ENCODE data around the gene FFAR2. TPM values are rescaled to one million over a fixed set of nuclear protein-coding genes. Genes with fewer than 3 reads are reported as not detected.
"Not testable (repeated sequence)": the region's sequence is repeated elsewhere in the genome, so short reads cannot be mapped to it uniquely, and the experiment has no call there.

The FFAR2 gene
- total RNA-seq: 16.5 TPM

DNA sequence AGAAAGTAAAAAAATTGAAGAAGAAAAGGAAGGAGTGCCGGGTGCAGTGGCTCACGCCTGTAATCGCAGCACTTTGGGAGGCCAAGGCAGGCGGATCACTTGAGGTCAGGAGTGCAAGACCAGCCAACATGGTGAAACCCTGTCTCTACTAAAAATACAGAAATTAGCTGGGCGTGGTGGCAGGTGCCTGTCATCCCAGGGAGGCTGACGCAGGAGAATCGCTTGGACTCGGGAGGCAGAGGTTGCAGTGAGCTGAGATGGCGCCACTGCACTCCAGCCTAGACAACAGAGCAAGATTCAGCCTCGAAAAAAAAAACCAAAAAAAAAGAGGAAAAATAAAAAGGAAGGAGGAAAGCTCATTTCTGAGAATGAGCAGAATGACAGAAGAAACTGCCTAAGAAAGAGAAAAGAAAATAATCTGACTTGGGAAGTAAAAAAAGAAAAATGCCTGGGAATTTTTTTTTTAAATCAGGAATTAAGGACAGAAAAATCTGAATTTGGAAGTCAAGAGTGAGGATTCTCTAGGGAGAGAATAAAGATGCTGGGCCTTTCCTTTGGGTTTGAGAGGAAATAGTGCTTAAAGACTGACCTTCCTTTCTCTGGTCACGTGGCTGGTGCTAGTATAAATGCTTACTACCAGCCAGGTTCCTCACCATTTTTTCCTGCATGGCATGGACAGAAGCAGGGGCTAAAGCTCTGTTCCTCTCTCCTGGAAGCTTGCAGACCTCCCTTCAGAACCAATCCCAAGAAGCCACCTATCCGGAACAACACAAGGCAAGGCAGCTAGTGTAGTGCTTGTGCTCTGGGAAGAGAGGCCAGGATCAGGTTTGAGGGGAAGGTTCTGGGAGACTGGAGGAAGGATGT, at the start of gene FFAR2:
Gene FFAR2, plus strand, starts transcription at position 652 of the 864 bp plus-strand sequence. CDS start 1,458 bp downstream, outside the sequence.
- Histone ChIP-seq H3K4me3 (ENCODE audit: low read length) (peak within 1 kb of the TSS; percentile 38), H3K27me3 (ENCODE audit: insufficient read depth, low read length) (no peaks in the 10 kb centered on the region), H3K9me3 (ENCODE audit: low read depth, low read length) (no peaks in the 10 kb centered on the region), H3K4me1 (ENCODE audit: insufficient read depth, low read length) (peaks cover 82% of the 10 kb centered on the region)

DNA sequence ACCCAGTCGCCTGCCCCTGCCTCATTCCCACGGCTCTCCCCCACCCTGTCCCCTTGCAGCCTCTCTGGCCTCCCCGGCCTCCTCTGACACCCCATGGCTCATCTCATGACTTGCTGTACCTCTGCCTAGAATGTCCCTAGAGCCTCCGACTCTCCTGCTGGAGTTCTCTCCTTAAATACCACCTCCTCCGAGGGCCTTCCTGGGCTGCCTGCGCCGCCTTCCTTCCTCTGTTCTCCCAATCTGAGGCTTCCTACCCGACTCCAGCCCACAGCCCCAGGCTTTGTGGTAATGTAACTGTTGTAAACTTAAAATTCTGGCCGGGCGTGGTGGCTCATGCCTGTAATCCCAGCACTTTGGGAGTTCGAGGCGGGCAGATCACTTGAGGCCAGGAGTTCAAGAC, 49.5 kb upstream of the FFAR2 start:
- H3K4me3 ChIP-seq (ENCODE audit: low read length): no peak overlapping the region
- peaks cover 5% of the 10 kb centered on the region for H3K4me1 ChIP-seq (ENCODE audit: insufficient read depth, low read length)
- H3K27me3 ChIP-seq (ENCODE audit: insufficient read depth, low read length): no peaks in the 10 kb centered on the region
- no peaks in the 10 kb centered on the region for H3K9me3 ChIP-seq (ENCODE audit: low read depth, low read length)

DNA sequence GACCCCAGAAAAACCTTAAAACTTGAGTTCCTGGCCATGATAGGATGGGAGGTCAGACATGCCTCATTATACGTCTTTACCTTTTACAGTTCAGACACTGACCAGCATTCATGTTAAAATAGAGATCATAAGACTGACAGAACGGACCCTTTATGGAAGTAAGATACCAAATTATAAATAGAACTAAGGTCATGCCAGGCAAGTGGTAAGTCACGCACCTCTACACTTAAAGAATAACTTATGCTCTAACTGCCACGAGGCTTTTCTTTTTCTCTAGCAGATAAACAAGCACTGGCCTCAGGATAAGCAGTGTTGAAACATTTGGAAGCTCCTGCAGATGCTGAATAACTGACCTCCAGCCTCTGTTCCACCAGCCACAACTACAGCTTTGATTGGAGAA, 48.8 kb upstream of the FFAR2 start:
- Histone ChIP-seq H3K27me3 (ENCODE audit: insufficient read depth, low read length) (no peaks in the 10 kb centered on the region), H3K4me1 (ENCODE audit: insufficient read depth, low read length) (peaks cover 5% of the 10 kb centered on the region), H3K4me3 (ENCODE audit: low read length) (no peak overlapping the region), H3K9me3 (ENCODE audit: low read depth, low read length) (no peaks in the 10 kb centered on the region)

DNA sequence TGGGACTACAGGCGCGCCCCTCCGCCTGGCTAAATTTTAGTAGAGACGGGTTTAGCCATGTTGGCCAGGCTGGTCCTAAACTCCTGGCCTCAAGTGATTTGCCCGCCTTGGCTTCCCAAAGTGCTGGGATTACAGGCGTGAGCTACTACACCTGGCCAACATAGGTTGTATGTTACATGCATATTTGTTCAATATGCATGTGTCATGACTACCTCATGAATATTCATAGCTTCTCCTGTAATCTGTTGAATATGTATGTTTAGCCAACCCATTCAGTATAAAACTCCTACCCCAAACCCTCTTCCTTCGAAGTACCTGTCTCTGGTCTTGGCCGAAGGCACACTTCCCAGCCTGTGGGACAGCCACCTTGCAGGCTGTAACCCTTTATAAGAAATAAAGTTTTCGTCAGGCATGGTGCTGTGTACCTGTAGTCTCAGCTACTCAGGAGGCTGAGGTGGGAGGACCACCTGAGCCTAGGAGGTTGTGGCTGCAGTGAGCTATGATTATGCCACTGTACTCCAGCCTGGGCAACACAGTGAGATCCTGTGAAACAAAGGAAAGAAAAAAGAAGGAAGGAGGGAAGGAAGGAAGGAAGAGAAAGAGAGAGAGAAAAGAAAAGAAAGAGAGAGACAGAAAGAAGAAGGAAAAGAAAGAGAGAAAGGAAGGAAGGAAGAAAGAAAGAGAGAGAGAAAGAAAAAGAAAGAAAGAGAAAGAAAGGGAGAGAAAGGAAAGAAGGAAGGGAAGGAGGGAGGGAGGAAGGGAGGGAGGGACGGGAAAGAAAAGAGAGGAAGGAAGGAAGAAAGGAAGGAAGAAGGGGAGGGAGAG, 47.9 kb upstream of the FFAR2 start:
- no peaks in the 10 kb centered on the region for H3K9me3 ChIP-seq (ENCODE audit: low read depth, low read length)
- no peaks in the 10 kb centered on the region for H3K27me3 ChIP-seq (ENCODE audit: insufficient read depth, low read length)
- H3K4me1 ChIP-seq (ENCODE audit: insufficient read depth, low read length): peaks cover 5% of the 10 kb centered on the region
- no peak overlapping the region for H3K4me3 ChIP-seq (ENCODE audit: low read length)

DNA sequence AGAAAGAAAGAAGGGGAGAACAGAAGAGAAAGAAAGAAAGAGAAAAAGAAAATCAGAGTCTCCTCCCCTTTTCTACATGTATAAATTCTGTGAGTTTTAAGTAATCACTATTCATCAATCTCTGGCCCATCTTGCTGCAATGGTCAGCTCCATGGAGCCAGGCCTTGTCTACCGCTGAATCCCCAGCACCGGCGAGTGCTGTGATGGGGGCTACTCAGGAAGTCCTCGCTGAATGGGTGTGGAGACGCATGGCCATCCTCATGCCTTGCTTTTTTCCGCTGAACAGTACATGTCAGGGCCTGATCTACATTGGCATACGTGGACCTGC, 47.3 kb upstream of the FFAR2 start:
- Histone ChIP-seq H3K27me3 (ENCODE audit: insufficient read depth, low read length) (no peaks in the 10 kb centered on the region), H3K4me3 (ENCODE audit: low read length) (no peak overlapping the region), H3K4me1 (ENCODE audit: insufficient read depth, low read length) (peaks cover 2% of the 10 kb centered on the region), H3K9me3 (ENCODE audit: low read depth, low read length) (no peaks in the 10 kb centered on the region)

DNA sequence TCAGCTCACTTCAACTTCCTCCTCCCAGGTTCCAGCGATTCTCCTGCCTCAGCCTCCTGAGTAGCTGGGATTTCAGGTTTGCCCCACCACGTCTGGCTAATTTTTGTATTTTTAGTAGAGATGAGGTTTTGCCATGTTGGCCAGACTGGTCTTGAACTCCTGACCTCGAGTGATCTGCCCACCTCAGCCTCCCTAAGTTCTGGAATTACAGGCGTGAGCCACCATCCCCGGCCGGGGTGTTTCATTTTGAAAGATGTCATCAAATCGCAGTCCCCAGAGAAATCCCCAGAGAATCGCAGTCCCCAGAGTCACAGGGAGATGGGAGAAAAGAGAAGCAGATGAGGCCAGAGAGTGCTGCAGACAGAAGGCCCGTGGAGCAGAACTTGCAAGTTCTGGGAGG, 46.6 kb upstream of the FFAR2 start:
- not testable (repeated sequence) for H3K9me3 ChIP-seq (ENCODE audit: low read depth, low read length)

DNA sequence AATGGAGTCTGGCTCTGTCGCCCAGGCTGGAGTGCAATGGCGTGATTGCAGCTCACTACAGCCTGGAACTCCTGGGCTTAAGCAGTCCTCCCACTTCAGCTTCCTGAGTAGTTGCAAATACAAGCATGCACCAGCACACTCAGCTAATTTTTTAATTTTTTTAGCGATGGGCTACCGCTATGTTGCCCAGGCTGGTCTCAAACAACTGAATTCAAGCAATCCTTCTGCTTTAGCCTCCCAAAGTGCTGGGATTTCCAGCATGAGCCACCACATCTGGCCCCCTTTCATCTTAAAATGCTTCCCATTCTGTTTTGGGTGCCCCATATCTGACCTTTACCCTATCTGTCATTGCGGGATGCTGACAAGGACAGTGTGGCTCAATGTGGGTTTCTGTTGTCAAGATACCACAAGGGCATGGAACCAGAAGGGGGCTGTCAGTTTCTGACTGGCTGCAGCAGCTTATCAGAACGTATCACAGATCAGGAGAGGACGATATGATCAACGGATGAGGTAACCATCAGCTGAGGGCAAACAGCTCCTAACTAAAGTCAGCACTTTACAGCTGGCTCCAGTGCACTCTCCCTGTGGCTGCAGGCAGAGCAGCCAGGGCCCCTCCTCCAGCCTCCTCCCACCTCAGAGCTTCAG, 44.8 kb upstream of the FFAR2 start:
- no peaks in the 10 kb centered on the region for H3K4me1 ChIP-seq (ENCODE audit: insufficient read depth, low read length)
- no peaks in the 10 kb centered on the region for H3K27me3 ChIP-seq (ENCODE audit: insufficient read depth, low read length)
- H3K4me3 ChIP-seq (ENCODE audit: low read length): no peak overlapping the region
- H3K9me3 ChIP-seq (ENCODE audit: low read depth, low read length): no peaks in the 10 kb centered on the region

More for the DNA sequence above, 46.6 kb upstream of the FFAR2 start:
- H3K4me3 ChIP-seq (ENCODE audit: low read length); H3K27me3 ChIP-seq (ENCODE audit: insufficient read depth, low read length); H3K4me1 ChIP-seq (ENCODE audit: insufficient read depth, low read length): not testable (repeated sequence)

DNA sequence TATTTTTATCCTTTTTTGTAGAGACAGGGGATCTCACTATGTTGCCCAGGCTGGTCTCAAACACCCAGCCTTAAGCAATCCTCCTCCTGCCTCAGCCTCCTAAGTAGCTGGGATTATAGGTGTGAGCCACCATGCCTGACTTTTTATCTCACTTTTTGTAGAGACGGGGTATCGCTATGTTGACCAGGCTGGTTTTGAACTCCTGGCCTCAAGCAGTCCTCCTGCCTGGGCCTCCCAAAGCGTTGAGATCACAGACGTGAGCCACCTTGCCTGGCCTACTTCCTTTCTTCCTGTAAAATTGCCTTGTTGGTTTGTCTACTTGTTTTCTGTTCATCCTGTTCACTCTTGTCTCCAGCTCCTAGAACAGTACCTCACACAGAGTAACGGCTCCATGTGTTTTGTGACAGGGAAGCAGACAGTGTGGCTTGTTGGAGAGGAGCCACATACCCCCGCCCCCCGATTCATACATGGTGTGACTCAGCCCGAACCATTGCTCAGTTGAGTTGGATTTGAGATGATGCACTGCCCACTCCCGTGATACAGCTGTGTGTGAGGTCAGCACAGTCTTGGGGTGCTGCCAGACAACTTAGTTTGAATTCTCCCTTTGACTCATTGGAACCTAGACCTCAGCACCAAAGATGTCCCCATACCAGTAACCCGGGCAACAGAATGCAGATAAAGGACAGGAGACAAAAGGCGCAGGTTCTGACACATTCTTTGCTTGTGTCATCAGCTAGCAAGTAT, 43.0 kb upstream of the FFAR2 start:
- Histone ChIP-seq H3K27me3 (ENCODE audit: insufficient read depth, low read length) (no peaks in the 10 kb centered on the region), H3K4me1 (ENCODE audit: insufficient read depth, low read length) (peaks cover 5% of the 10 kb centered on the region), H3K4me3 (ENCODE audit: low read length) (no peak overlapping the region)

DNA sequence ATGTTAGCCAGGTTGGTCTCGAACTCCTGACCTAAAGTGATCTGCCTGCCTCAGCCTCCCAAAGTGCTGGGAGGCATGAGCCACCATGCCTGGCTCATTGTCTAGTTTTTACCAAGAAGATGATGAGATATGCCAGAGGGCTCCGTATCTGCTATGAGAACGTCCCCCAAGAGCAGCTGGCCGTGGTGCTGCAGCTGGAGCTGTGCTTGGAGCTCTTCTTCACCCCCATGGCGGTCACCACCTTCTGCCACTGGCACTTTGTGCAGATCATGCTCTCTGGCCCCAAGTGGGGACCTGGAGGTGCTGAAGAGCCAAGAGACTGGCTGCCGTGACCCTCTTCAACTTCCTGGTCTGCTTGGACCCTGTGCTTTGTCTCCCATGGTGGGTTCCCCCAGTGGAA, 40.4 kb upstream of the FFAR2 start:
- H3K4me1 ChIP-seq (ENCODE audit: insufficient read depth, low read length): peaks cover 5% of the 10 kb centered on the region
- H3K4me3 ChIP-seq (ENCODE audit: low read length): no peak overlapping the region
- no peaks in the 10 kb centered on the region for H3K27me3 ChIP-seq (ENCODE audit: insufficient read depth, low read length)
- no peaks in the 10 kb centered on the region for H3K9me3 ChIP-seq (ENCODE audit: low read depth, low read length)

More for the DNA sequence above, 43.0 kb upstream of the FFAR2 start:
- no peaks in the 10 kb centered on the region for H3K9me3 ChIP-seq (ENCODE audit: low read depth, low read length)

DNA sequence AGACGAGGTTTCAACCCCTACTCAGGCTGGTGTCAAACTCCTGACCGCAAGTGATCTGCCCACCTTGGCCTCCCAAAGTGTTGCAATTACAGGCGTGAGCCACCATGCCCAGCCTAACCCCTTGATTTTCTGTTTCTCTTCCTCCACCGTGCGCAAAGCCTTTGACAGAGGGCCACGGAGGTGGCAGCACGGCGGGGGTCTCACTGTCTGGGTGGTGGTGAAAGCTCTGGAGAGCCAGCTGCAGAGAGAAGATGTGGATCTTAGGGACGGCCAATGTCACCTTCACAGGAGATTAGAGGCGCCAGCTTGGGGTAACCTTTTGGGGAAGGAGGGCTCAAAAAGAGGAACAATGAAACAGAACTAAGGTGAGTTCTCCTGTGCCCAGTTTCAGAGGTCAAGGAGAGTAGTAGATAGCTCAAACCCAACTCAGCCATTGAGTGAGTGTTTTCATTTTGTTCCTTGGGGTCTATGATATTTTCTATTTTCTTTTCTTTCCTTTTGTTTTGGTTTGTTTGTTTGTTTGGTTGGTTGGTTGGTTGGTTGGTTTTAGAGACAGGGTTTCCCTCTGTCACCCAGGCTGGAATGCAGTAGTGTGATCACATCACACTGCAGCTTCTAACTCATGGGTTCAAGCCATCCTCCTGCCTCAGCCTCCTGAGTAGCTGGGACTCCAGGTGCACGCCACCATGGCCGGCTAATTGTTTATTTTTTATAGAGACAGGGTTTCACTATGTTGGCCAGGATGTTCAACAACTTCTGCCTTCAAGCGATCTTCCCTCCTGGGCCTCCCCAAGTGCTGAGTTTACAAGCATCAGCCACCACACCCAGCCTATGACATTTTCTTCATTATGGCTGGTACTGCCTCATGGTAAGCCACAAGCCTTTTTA, 39.5 kb upstream of the FFAR2 start:
- Histone ChIP-seq H3K27me3 (ENCODE audit: insufficient read depth, low read length) (no peaks in the 10 kb centered on the region), H3K9me3 (ENCODE audit: low read depth, low read length) (no peaks in the 10 kb centered on the region), H3K4me1 (ENCODE audit: insufficient read depth, low read length) (peaks cover 5% of the 10 kb centered on the region), H3K4me3 (ENCODE audit: low read length) (no peak overlapping the region)

DNA sequence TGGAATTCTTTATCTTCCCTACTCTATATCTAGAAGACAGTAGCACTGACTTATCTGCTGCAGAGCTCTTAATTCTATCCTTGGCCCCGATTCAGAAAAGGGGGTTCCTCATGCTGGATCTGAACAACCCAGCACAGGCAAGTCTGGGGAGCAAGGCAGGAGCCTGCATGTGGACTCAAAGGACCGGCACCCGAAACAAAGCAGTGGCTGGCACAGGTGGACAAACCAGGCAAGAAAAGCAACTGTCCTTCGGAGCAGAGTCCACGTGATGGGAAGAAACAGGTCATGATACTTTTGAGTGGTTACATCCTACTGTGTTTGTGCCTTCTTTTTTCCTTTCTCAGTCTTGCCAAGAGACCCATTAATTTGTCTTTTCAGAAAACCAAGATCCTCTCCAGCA, 38.9 kb upstream of the FFAR2 start:
- Histone ChIP-seq H3K4me3 (ENCODE audit: low read length) (no peak overlapping the region), H3K9me3 (ENCODE audit: low read depth, low read length) (no peaks in the 10 kb centered on the region), H3K27me3 (ENCODE audit: insufficient read depth, low read length) (no peaks in the 10 kb centered on the region), H3K4me1 (ENCODE audit: insufficient read depth, low read length) (peaks cover 5% of the 10 kb centered on the region)

DNA sequence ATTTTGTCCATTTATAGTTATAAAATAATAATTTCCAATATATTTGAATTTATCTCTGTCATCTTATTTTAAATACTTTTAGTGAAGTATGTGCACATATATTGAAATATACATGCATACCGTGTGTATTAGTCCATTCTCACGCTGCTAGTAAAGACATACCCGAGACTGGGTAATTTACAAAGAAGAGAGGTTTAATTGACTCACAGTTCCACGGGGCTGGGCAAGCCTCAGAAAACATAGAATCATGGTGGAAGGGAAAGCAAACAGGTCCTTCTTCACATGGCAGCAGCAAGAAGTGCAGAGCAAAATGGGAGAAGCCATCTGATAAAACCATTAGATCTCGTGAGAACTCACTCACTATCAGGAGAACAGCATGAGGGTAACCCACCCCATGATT, 37.6 kb upstream of the FFAR2 start:
- H3K9me3 ChIP-seq (ENCODE audit: low read depth, low read length): no peaks in the 10 kb centered on the region
- H3K4me1 ChIP-seq (ENCODE audit: insufficient read depth, low read length): peaks cover 5% of the 10 kb centered on the region
- H3K27me3 ChIP-seq (ENCODE audit: insufficient read depth, low read length): no peaks in the 10 kb centered on the region
- no peak overlapping the region for H3K4me3 ChIP-seq (ENCODE audit: low read length)

DNA sequence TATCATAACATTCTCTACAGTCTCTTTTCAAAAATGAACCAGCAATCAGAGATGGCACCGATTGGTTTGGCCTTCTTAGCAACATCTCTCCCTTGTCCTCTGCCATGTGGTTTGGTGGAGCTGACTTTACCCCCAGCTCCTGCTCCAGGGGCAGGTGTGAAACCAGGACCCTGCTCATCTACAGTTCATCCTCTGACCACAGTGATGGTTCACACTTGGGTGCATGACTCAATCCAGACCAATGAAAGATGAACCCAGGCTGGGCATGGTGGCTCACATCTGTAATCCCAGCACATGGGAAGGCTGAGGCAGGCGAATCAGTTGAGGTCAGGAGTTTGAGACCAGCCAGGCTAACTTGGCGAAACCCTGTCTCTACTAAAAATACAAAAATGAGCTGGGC, 33.6 kb upstream of the FFAR2 start:
- Histone ChIP-seq H3K4me3 (ENCODE audit: low read length) (no peak overlapping the region), H3K27me3 (ENCODE audit: insufficient read depth, low read length) (peaks cover 9% of the 10 kb centered on the region), H3K4me1 (ENCODE audit: insufficient read depth, low read length) (no peaks in the 10 kb centered on the region), H3K9me3 (ENCODE audit: low read depth, low read length) (no peaks in the 10 kb centered on the region)

DNA sequence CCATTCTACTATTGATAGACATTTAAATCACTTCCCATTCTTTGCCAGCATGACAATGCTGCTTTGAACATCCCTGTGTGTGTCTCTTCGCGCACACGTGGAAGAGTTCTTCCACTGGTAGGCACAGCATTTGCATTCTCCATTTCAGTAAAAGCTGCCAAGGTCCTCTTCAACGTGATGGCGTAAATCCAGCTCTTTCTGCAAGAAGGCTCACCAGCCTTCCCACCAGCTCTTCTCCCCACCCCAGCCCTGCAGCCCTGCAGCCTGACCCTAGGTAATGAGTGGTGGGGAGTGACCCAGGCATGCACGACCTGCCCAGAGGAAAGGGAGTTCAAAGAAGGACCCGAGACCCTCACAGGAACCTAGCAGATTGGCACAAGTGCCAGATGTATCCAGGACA, 31.7 kb upstream of the FFAR2 start:
- Histone ChIP-seq H3K4me1 (ENCODE audit: insufficient read depth, low read length) (peaks cover 8% of the 10 kb centered on the region), H3K9me3 (ENCODE audit: low read depth, low read length) (no peaks in the 10 kb centered on the region), H3K4me3 (ENCODE audit: low read length) (no peak overlapping the region), H3K27me3 (ENCODE audit: insufficient read depth, low read length) (peaks cover 9% of the 10 kb centered on the region)

Data from mononuclear cell (primary cell).